Fibroblast of lung (primary cell): ENCODE measurements around the gene PDE11A. TPM values are rescaled to one million over a fixed set of nuclear protein-coding genes. Genes with fewer than 3 reads are reported as not detected.

Experiments used
- DNase-seq, 2 donors: peaks; one replicate each; pipeline versions ENCODE4 v3.0.0 to v3.0.0-alpha.2; 2010; ENCODE audit warnings: low read depth in 2 of 2
- H2AFZ ChIP-seq: 2 replicates; pipeline ENCODE4 v1.5.1; 2012; ENCODE audit warnings: low read length, control low read depth, inconsistent platforms
- H3K27ac ChIP-seq: 2 replicates; pipeline ENCODE4 v1.5.1; 2011; ENCODE audit warnings: low read length, control low read depth; ENCODE audit not compliant: insufficient read depth
- H3K27me3 ChIP-seq: 2 replicates; pipeline ENCODE4 v1.5.1; 2011; ENCODE audit warnings: mild to moderate bottlenecking, low read length; ENCODE audit not compliant: control insufficient read depth, insufficient read depth
- H3K36me3 ChIP-seq: 2 replicates; pipeline ENCODE4 v1.5.1; 2011; ENCODE audit warnings: low read length; ENCODE audit not compliant: control insufficient read depth, insufficient read depth
- H3K4me1 ChIP-seq: 2 replicates; pipeline ENCODE4 v1.5.1; 2011; ENCODE audit warnings: low read length; ENCODE audit not compliant: control insufficient read depth, insufficient read depth; ENCODE audit errors: extremely low read depth
- H3K4me2 ChIP-seq: 2 replicates; pipeline ENCODE4 v1.5.1; 2011; ENCODE audit warnings: low read length, control low read depth; ENCODE audit not compliant: insufficient read depth; ENCODE audit errors: extremely low read depth
- H3K4me3 ChIP-seq, 4 experiments: fragments of 200-600 bp in 1 of 4; sonication (generic) in 1 of 4; replicated peaks in 1 of 4; 2 replicates each; pipeline ENCODE4 v1.5.1; 2011 to 2016; ENCODE audit warnings: low read length in 4 of 4, low read depth in 3 of 4, mild to moderate bottlenecking in 3 of 4, control low read depth in 2 of 4, inconsistent platforms in 1 of 4, mixed read lengths in 1 of 4; ENCODE audit not compliant: insufficient read depth in 1 of 4; ENCODE audit errors: control extremely low read depth in 1 of 4
- H3K79me2 ChIP-seq: 2 replicates; pipeline ENCODE4 v1.5.1; 2012; ENCODE audit warnings: mild to moderate bottlenecking, low read length, inconsistent platforms; ENCODE audit not compliant: control insufficient read depth, insufficient read depth
- H3K9ac ChIP-seq: 2 replicates; pipeline ENCODE4 v1.5.1; 2011; ENCODE audit warnings: mild to moderate bottlenecking, low read length, control low read depth; ENCODE audit not compliant: insufficient read depth
- H3K9me3 ChIP-seq: 2 replicates; pipeline ENCODE4 v1.5.1; 2012; ENCODE audit warnings: low read depth, low read length; ENCODE audit not compliant: control insufficient read depth, insufficient read depth
- H4K20me1 ChIP-seq: 2 replicates; pipeline ENCODE4 v1.5.1; 2011; ENCODE audit warnings: low read length; ENCODE audit not compliant: control insufficient read depth, insufficient read depth; ENCODE audit errors: extremely low read depth
- EZH2 ChIP-seq: IDR thresholded peaks from 2 replicates; pipeline ENCODE4 v1.5.1; 2012; ENCODE audit warnings: low read length, control low read depth, mild to moderate bottlenecking; ENCODE audit errors: missing control alignments
- polyA plus RNA-seq, 2 donors: library from polyadenylated mRNA; depleted of rRNA in 1 of 2; stranded (reverse) in 1 of 2; unstranded in 1 of 2; fragments of >200 nt; gene quantifications; 2 replicates each; pipeline ENCODE4 v1.2.1, GENCODE V29; 2011 to 2012; ENCODE audit warnings: missing spikeins in 1 of 2
- total RNA-seq: library from RNA; depleted of rRNA; stranded (reverse); fragments of >200 nt; gene quantifications from 2 replicates; pipeline ENCODE4 v1.2.1, GENCODE V29; 2014
- TF ChIP-seq, protein P1 (sequence below), 2 donors: IDR thresholded peaks in 1 of 2; conservative IDR thresholded peaks in 1 of 2; 1 replicate in 1 of 2; 2 replicates in 1 of 2; pipeline ENCODE4 v1.5.1; 2011 to 2012; ENCODE audit warnings: low read length in 2 of 2, control low read depth in 1 of 2, inconsistent platforms in 1 of 2, low read depth in 1 of 2, mild to moderate bottlenecking in 1 of 2

Gene PDE11A
- total and polyA plus RNA-seq, 2 donors (not counting 1 experiment from before 2014, with no cell fraction given): 0.03 to 0.33 TPM

- no peak overlapping the region for H3K9ac ChIP-seq
- no peak overlapping the region for H3K4me3 ChIP-seq
- no peaks in the 10 kb centered on the region for H3K9me3 ChIP-seq
- TF ChIP-seq EZH2: no peak
- TF ChIP-seq, protein P1, sequence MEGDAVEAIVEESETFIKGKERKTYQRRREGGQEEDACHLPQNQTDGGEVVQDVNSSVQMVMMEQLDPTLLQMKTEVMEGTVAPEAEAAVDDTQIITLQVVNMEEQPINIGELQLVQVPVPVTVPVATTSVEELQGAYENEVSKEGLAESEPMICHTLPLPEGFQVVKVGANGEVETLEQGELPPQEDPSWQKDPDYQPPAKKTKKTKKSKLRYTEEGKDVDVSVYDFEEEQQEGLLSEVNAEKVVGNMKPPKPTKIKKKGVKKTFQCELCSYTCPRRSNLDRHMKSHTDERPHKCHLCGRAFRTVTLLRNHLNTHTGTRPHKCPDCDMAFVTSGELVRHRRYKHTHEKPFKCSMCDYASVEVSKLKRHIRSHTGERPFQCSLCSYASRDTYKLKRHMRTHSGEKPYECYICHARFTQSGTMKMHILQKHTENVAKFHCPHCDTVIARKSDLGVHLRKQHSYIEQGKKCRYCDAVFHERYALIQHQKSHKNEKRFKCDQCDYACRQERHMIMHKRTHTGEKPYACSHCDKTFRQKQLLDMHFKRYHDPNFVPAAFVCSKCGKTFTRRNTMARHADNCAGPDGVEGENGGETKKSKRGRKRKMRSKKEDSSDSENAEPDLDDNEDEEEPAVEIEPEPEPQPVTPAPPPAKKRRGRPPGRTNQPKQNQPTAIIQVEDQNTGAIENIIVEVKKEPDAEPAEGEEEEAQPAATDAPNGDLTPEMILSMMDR (conservative IDR thresholded peaks at IDR 0.05 in 1 of 2, IDR thresholded peaks at IDR 0.05 in 1 of 2; ENCODE audit: low read depth in 1 of 2, low read length in 2 of 2): no peak
- H3K4me2 ChIP-seq: no peak overlapping the region
- no peak overlapping the region for H2AFZ ChIP-seq
- H4K20me1 ChIP-seq: no peaks in the 10 kb centered on the region
- H3K27ac ChIP-seq: no peak overlapping the region
- H3K79me2 ChIP-seq: no peaks in the 10 kb centered on the region
- no peaks in the 10 kb centered on the region for H3K36me3 ChIP-seq
- H3K27me3 ChIP-seq: no peaks in the 10 kb centered on the region
- no peaks in the 10 kb centered on the region for H3K4me1 ChIP-seq
- no peak for DNase-seq
Measured at GRCh38 chr2:177602611-177603164, 469.9 kb downstream of the PDE11A start.

GRCh38 chr2:177600917-177601316 is 471.7 kb downstream of the PDE11A start:
- Histone ChIP-seq H3K4me1 (no peaks in the 10 kb centered on the region), H3K9me3 (no peaks in the 10 kb centered on the region), H3K36me3 (no peaks in the 10 kb centered on the region), H4K20me1 (no peaks in the 10 kb centered on the region), H3K4me3 (no peak overlapping the region), H3K79me2 (no peaks in the 10 kb centered on the region), H3K27ac (no peak overlapping the region), H3K4me2 (no peak overlapping the region), H3K9ac (no peak overlapping the region), H2AFZ (no peak overlapping the region), H3K27me3 (no peaks in the 10 kb centered on the region)
- TF ChIP-seq EZH2: no peak
- no peak for DNase-seq

GRCh38 chr2:177599956-177600355 is 472.6 kb downstream of the PDE11A start:
- no peak overlapping the region for H2AFZ ChIP-seq
- H4K20me1 ChIP-seq: no peaks in the 10 kb centered on the region
- no peak for DNase-seq
- no peak overlapping the region for H3K9ac ChIP-seq
- H3K4me1 ChIP-seq: no peaks in the 10 kb centered on the region
- no peak for TF ChIP-seq EZH2
- TF ChIP-seq, protein P1 (conservative IDR thresholded peaks at IDR 0.05 in 1 of 2, IDR thresholded peaks at IDR 0.05 in 1 of 2; ENCODE audit: low read depth in 1 of 2, low read length in 2 of 2): no peak
- no peaks in the 10 kb centered on the region for H3K36me3 ChIP-seq
- H3K4me2 ChIP-seq: no peak overlapping the region
- H3K9me3 ChIP-seq: no peaks in the 10 kb centered on the region
- no peak overlapping the region for H3K4me3 ChIP-seq
- no peak overlapping the region for H3K27ac ChIP-seq
- H3K27me3 ChIP-seq: no peaks in the 10 kb centered on the region
- no peaks in the 10 kb centered on the region for H3K79me2 ChIP-seq
